K562 (cell line): ENCODE data around the gene TBC1D2B. TPM values are rescaled to one million over a fixed set of nuclear protein-coding genes. Genes with fewer than 3 reads are reported as not detected.

ENCODE experiments used
- AFF4 ChIP-seq: sonication (generic); formaldehyde crosslinking; IDR thresholded peaks from 2 replicates; pipeline ENCODE4 v1.8.0; 2023; ENCODE audit warnings: mild to moderate bottlenecking, missing genetic modification reagents
- CHD4 ChIP-seq: fragments of 200-600 bp; sonication (generic); IDR thresholded peaks from 3 replicates; pipeline ENCODE4 v1.6.1; 2012; ENCODE audit warnings: low read depth, mild to moderate bottlenecking, mixed read lengths, low read length, inconsistent platforms; ENCODE audit not compliant: insufficient read depth, insufficient replicate concordance, poor library complexity, severe bottlenecking
- FOXK1 ChIP-seq: sonication (generic); formaldehyde crosslinking; IDR thresholded peaks from 2 replicates; pipeline ENCODE4 v1.8.0; 2022; ENCODE audit warnings: missing genetic modification reagents, mild to moderate bottlenecking, borderline replicate concordance
- HNRNPK ChIP-seq: fragments of 200-400 bp; formaldehyde crosslinking; IDR thresholded peaks from one replicate; pipeline ENCODE4 v1.6.1; 2018; ENCODE audit warnings: mild to moderate bottlenecking, low read depth, low read length; ENCODE audit not compliant: poor library complexity, severe bottlenecking
- MAFF ChIP-seq: IDR thresholded peaks from 2 replicates; pipeline ENCODE4 v1.6.1; 2012; ENCODE audit warnings: low read length, improper control_type of control experiment
- MCM3 ChIP-seq: fragments of 450-650 bp; IDR thresholded peaks from 2 replicates; pipeline ENCODE4 v1.6.1; 2016
- MLX ChIP-seq, 2 experiments: fragments of 450-650 bp in 1 of 2; sonication (generic) in 1 of 2; formaldehyde crosslinking; conservative IDR thresholded peaks; 2 replicates each; pipeline versions ENCODE4 v1.4.0 to v1.8.1; 2020 to 2022; ENCODE audit warnings: mild to moderate bottlenecking in 1 of 2, missing genetic modification reagents in 1 of 2
- MNT ChIP-seq, 2 experiments: fragments of 450-650 bp; conservative IDR thresholded peaks; 2 replicates each; pipeline ENCODE4 v1.6.1; 2017; ENCODE audit warnings: mild to moderate bottlenecking in 2 of 2, moderate library complexity in 2 of 2
- PRDM10 ChIP-seq: fragments of 450-650 bp; IDR thresholded peaks from 2 replicates; pipeline ENCODE4 v1.6.1; 2018; ENCODE audit not compliant: partially characterized antibody
- RREB1 ChIP-seq: fragments of 250-450 bp; sonication (Bioruptor Pico); IDR thresholded peaks from 2 replicates; pipeline ENCODE4 v1.4.0; 2020
- SAFB2 ChIP-seq: fragments of 200-400 bp; formaldehyde crosslinking; IDR thresholded peaks from 2 replicates; pipeline ENCODE4 v1.6.1; 2018; ENCODE audit warnings: borderline replicate concordance, low read length, low read depth, moderate library complexity; ENCODE audit not compliant: severe bottlenecking
- polyA plus RNA-seq, 8 experiments: library from polyadenylated mRNA; depleted of rRNA in 4 of 8; stranded (reverse) in 5 of 8; unstranded in 3 of 8; fragments of >200 nt; fragmentation: Nextera tagmentation in 2 of 8; fragmentation: Illumina TruSeq in 1 of 8; extraction: Ambion mirVana in 2 of 8; extraction: Trizol in 1 of 8; gene quantifications; 2 replicates each; pipeline versions ENCODE4 v1.2.1 to v1.2.3, GENCODE V29; 2011 to 2014; ENCODE audit warnings: inconsistent platforms in 1 of 8, missing spikeins in 1 of 8
- total RNA-seq, 7 experiments: library from RNA; depleted of rRNA in 6 of 7; stranded (reverse); fragments of >200 nt in 6 of 7; fragmentation: Illumina TruSeq in 2 of 7; extraction: Trizol in 2 of 7; gene quantifications; 2 replicates each; pipeline versions ENCODE4 v1.2.1 to v1.2.3, GENCODE V29; 2011 to 2021; ENCODE audit warnings: low replicate concordance in 1 of 7

The TBC1D2B gene
- total and polyA plus RNA-seq, 9 of the 15 experiments (the other 6 are each of a cell fraction or from before 2014, with no cell fraction given): 0.15 to 16.3 (median 8.9) TPM

- TF ChIP-seq RREB1 (no peak), HNRNPK (no peak), MCM3 (no peak), PRDM10 (no peak), MAFF (no peak), SAFB2 (no peak), MNT (conservative IDR thresholded peaks at IDR 0.05) (no peak), FOXK1 (no peak), AFF4 (no peak), CHD4 (no peak), MLX (CRISPR knock-in tag; conservative IDR thresholded peaks at IDR 0.05) (no peak)
Measured at GRCh38 chr15:78002996-78003395, 74.5 kb downstream of the TBC1D2B start (continued).
